H1 (cell line): ENCODE results near the gene CHD1.

Source experiments
- ASH2L ChIP-seq: fragments of 200-600, 300-600 bp; sonication (generic); IDR thresholded peaks from one replicate; pipeline ENCODE4 v1.7.1; 2017; ENCODE audit warnings: low read length
- BRCA1 ChIP-seq: IDR thresholded peaks from 2 replicates; pipeline ENCODE4 v1.6.1; 2012; ENCODE audit warnings: low read depth, low read length, improper control_type of control experiment
- EZH2 ChIP-seq: fragments of 200-600 bp; sonication (generic); IDR thresholded peaks from 2 replicates; pipeline ENCODE4 v1.7.1; 2012; ENCODE audit warnings: low read depth, mild to moderate bottlenecking, moderate library complexity, low read length, inconsistent platforms; ENCODE audit not compliant: severe bottlenecking
- HDAC2 ChIP-seq, 2 experiments: fragments of 300-600 bp in 1 of 2; sonication (generic) in 1 of 2; IDR thresholded peaks; 2 replicates each; pipeline ENCODE4 v1.6.1; 2011 to 2012; ENCODE audit warnings: low read depth in 2 of 2, low read length in 2 of 2, mild to moderate bottlenecking in 2 of 2, moderate library complexity in 2 of 2, borderline replicate concordance in 1 of 2, inconsistent platforms in 1 of 2
- JUN ChIP-seq: IDR thresholded peaks from 2 replicates; pipeline ENCODE4 v1.6.1; 2011; ENCODE audit warnings: low read depth, mild to moderate bottlenecking, improper control_type of control experiment, low read length
- SRF ChIP-seq: IDR thresholded peaks from 2 replicates; pipeline ENCODE4 v1.6.1; 2011; ENCODE audit warnings: mild to moderate bottlenecking, low read depth, low read length, moderate library complexity
- TF ChIP-seq, protein P1 (sequence below), 3 experiments: IDR thresholded peaks; 1 replicate in 2 of 3; 2 replicates in 1 of 3; pipeline versions ENCODE4 v1.5.1 to v1.6.1; 2011; ENCODE audit warnings: low read length in 3 of 3, mild to moderate bottlenecking in 3 of 3, inconsistent platforms in 2 of 3, low read depth in 1 of 3, moderate library complexity in 1 of 3; ENCODE audit not compliant: insufficient read depth in 1 of 3; ENCODE audit errors: control extremely low read depth in 1 of 3

DNA sequence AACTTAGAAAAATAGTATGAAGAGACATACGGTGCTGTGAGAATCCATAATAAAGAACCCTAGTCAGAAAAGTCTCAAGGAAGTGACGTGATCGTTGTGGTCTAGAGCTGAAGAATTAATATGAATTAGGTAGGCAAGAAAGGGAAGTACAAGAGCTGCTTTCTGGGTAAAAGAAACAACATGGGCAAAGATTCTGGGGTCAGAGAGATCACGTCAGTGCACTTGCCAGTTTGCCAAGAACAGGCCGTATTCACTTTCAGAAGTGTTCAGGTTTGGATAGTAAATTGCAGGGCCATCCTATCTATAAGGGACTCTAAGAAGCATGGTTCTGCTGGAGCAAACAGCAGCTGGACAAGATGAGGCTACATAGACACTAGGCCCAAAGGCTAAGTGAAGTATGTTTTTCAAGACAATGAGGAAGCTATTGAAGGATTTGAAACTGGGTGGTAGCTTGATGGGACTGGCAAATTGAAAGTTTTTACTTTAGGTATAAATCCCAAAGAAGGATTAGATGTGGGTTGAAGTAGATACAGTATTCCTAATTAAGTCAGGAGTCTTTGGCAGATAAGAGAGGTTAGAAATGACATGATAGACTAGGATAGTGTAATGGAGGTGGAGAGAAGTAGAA, 4.8 kb upstream of the CHD1 start:
- TF ChIP-seq BRCA1 (no peak), EZH2 (no peak), HDAC2 (IDR thresholded peaks at IDR 0.05; ENCODE audit: borderline replicate concordance in 1 of 2, low read depth in 2 of 2, low read length in 2 of 2) (no peak), ASH2L (no peak), SRF (no peak), JUN (no peak)
- TF ChIP-seq, protein P1, sequence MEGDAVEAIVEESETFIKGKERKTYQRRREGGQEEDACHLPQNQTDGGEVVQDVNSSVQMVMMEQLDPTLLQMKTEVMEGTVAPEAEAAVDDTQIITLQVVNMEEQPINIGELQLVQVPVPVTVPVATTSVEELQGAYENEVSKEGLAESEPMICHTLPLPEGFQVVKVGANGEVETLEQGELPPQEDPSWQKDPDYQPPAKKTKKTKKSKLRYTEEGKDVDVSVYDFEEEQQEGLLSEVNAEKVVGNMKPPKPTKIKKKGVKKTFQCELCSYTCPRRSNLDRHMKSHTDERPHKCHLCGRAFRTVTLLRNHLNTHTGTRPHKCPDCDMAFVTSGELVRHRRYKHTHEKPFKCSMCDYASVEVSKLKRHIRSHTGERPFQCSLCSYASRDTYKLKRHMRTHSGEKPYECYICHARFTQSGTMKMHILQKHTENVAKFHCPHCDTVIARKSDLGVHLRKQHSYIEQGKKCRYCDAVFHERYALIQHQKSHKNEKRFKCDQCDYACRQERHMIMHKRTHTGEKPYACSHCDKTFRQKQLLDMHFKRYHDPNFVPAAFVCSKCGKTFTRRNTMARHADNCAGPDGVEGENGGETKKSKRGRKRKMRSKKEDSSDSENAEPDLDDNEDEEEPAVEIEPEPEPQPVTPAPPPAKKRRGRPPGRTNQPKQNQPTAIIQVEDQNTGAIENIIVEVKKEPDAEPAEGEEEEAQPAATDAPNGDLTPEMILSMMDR (IDR thresholded peaks at IDR 0.05; ENCODE audit: control extremely low read depth in 1 of 3, insufficient read depth in 1 of 3, low read depth in 1 of 3, low read length in 3 of 3), result no peak
